Progenitor cell of endocrine pancreas (in vitro differentiated cells): ENCODE data around the gene WNT3A. TPM values are rescaled to one million over a fixed set of nuclear protein-coding genes. Genes with fewer than 3 reads are reported as not detected.
A peak's percentile ranks its signal among the peaks of the same experiment; 100 is the strongest.

Experiments used
- DNase-seq: peaks from one replicate; pipeline ENCODE4 v3.0.0; 2021; ENCODE audit warnings: low spot score; ENCODE audit not compliant: unreplicated experiment
- H3K27ac Mint-ChIP-seq: 2 replicates; pipeline ENCODE4 v1.8.0; 2021; ENCODE audit warnings: mild to moderate bottlenecking, moderate library complexity, mixed read lengths
- H3K27me3 Mint-ChIP-seq: 2 replicates; pipeline ENCODE4 v1.8.0; 2021; ENCODE audit warnings: mixed read lengths
- H3K36me3 Mint-ChIP-seq: 2 replicates; pipeline ENCODE4 v1.8.0; 2022; ENCODE audit warnings: mixed read lengths; ENCODE audit not compliant: insufficient read depth
- H3K4me1 Mint-ChIP-seq: 2 replicates; pipeline ENCODE4 v1.8.0; 2021; ENCODE audit warnings: low read depth, mixed read lengths
- H3K4me3 Mint-ChIP-seq: 2 replicates; pipeline ENCODE4 v1.8.0; 2021; ENCODE audit warnings: low read depth, mild to moderate bottlenecking, moderate library complexity, mixed read lengths
- H3K9me3 Mint-ChIP-seq: 2 replicates; pipeline ENCODE4 v1.8.0; 2021; ENCODE audit warnings: low read depth, mixed read lengths
- total RNA-seq: library from RNA; stranded (reverse); gene quantifications from 2 replicates; pipeline ENCODE4 v1.2.1, GENCODE V29; 2021
- TF ChIP-seq, protein P1 (sequence below): fragments of 200-600 bp; sonication (generic); IDR thresholded peaks from one replicate; pipeline ENCODE4 v1.5.0; 2021; ENCODE audit warnings: antibody characterized with exemption, mild to moderate bottlenecking; ENCODE audit not compliant: unreplicated experiment

Gene WNT3A
- total RNA-seq, 1 donor from 2014 or later = not detected

DNA sequence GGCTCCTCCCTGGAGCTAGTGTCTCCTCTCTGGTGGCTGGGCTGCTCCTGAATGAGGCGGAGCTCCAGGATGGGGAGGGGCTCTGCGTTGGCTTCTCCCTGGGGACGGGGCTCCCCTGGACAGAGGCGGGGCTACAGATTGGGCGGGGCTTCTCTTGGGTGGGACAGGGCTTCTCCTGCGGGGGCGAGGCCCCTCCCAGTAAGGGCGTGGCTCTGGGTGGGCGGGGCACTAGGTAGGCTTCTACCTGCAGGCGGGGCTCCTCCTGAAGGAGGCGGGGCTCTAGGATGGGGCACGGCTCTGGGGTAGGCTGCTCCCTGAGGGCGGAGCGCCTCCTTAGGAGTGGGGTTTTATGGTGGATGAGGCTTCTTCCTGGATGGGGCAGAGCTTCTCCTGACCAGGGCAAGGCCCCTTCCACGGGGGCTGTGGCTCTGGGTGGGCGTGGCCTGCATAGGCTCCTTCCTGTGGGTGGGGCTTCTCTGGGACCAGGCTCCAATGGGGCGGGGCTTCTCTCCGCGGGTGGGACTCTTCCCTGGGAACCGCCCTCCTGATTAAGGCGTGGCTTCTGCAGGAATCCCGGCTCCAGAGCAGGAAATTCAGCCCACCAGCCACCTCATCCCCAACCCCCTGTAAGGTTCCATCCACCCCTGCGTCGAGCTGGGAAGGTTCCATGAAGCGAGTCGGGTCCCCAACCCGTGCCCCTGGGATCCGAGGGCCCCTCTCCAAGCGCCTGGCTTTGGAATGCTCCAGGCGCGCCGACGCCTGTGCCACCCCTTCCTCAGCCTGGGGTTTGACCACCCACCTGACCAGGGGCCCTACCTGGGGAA lies 53.0 kb downstream of the WNT3A start:
- H3K27me3 Mint-ChIP-seq = peaks cover 55% of the 10 kb centered on the region
- peak overlapping the region; percentile 42 for H3K4me3 Mint-ChIP-seq
- H3K9me3 Mint-ChIP-seq = no peaks in the 10 kb centered on the region
- TF ChIP-seq, protein P1, sequence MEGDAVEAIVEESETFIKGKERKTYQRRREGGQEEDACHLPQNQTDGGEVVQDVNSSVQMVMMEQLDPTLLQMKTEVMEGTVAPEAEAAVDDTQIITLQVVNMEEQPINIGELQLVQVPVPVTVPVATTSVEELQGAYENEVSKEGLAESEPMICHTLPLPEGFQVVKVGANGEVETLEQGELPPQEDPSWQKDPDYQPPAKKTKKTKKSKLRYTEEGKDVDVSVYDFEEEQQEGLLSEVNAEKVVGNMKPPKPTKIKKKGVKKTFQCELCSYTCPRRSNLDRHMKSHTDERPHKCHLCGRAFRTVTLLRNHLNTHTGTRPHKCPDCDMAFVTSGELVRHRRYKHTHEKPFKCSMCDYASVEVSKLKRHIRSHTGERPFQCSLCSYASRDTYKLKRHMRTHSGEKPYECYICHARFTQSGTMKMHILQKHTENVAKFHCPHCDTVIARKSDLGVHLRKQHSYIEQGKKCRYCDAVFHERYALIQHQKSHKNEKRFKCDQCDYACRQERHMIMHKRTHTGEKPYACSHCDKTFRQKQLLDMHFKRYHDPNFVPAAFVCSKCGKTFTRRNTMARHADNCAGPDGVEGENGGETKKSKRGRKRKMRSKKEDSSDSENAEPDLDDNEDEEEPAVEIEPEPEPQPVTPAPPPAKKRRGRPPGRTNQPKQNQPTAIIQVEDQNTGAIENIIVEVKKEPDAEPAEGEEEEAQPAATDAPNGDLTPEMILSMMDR = no peak
- H3K4me1 Mint-ChIP-seq = peaks cover 2% of the 10 kb centered on the region
- DNase-seq = peak; percentile 59
- H3K36me3 Mint-ChIP-seq = no peaks in the 10 kb centered on the region
- no peak overlapping the region for H3K27ac Mint-ChIP-seq

DNA sequence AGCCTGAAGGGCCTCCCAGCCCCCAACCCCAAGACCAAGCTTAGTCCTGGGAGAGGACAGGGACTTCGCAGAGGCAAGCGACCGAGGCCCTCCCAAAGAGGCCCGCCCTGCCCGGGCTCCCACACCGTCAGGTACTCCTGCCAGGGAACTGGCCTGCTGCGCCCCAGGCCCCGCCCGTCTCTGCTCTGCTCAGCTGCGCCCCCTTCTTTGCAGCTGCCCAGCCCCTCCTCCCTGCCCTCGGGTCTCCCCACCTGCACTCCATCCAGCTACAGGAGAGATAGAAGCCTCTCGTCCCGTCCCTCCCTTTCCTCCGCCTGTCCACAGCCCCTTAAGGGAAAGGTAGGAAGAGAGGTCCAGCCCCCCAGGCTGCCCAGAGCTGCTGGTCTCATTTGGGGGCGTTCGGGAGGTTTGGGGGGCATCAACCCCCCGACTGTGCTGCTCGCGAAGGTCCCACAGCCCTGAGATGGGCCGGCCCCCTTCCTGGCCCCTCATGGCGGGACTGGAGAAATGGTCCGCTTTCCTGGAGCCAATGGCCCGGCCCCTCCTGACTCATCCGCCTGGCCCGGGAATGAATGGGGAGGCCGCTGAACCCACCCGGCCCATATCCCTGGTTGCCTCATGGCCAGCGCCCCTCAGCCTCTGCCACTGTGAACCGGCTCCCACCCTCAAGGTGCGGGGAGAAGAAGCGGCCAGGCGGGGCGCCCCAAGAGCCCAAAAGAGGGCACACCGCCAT lies 53.8 kb downstream of the WNT3A start:
- DNase-seq = no peak
- TF ChIP-seq, protein P1 = no peak
- Mint-ChIP-seq H3K4me3 (peak overlapping the region; percentile 42), H3K27me3 (peaks cover 53% of the 10 kb centered on the region), H3K36me3 (no peaks in the 10 kb centered on the region), H3K9me3 (no peaks in the 10 kb centered on the region), H3K27ac (no peak overlapping the region), H3K4me1 (peaks cover 2% of the 10 kb centered on the region)

DNA sequence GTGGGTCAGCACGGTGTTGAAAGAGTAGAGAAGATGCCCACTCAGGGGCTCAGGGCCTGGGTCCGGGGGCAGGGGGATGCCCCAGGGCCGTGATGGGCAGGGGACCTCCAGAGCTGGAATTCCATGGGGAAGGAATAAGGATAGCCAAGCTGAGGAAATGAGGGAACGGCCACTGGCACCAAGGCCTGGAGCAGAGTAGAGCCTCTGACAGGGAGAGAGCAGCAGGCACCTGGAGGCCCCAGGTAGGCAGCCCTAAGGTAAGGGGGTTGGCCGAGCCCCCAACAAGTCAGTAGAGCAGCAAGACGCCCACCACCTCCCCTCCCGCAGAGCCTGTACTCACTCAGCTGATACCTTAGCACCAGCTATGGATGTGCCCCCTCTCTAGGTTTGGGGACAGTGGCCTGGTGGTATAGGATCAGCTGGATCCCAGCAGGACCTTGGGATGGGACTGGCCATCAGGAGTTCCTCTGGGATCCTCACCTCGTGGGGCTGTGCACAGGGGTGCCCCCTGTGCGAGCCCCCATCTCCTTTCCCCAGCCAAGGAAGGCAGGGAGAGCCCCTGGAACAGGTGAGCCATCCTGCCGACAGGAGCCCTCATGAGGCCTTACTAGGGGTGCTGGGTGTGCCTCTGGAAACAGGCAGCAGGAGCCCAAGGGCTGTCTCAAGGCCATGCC lies 54.8 kb downstream of the WNT3A start:
- Mint-ChIP-seq H3K36me3 (no peaks in the 10 kb centered on the region), H3K4me3 (no peak overlapping the region), H3K27me3 (peaks cover 46% of the 10 kb centered on the region), H3K27ac (no peak overlapping the region), H3K4me1 (peaks cover 2% of the 10 kb centered on the region), H3K9me3 (no peaks in the 10 kb centered on the region)
- DNase-seq = no peak
- TF ChIP-seq, protein P1 = no peak

DNA sequence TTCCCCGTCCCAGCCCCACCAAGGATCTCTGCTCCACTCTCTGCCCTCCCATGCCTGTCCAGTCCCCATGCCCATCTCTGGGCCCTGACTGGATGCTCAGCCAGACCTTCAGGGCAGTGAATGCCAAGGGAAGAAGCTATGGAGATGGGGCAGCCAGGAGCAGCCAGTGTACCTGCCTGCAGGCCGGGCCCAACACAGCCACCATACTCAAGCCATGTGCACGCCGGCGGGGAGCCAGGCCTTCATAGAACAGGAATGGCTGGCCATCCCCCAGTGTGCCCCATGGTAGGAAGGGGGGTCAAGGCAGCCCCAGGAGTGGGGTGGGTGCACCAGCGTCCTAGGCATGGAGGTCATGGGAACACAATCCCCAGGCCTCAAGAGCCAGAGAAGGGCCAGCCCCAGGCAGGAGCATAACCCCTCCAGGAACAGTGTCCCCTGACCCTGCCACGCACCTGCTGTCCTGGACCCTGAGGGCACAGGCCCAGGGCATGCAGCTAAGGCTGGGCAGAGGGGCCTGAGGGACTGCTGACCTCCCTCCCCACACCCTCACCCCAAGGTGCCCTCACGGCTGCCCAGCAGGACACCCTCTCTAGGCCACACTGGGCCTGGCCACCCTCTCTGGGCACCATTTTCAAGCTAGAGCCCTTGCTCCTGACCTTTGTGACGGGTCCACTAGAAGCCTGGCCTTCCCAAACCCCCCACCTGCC lies 55.4 kb downstream of the WNT3A start:
- Mint-ChIP-seq H3K9me3 (no peaks in the 10 kb centered on the region), H3K4me1 (peaks cover 2% of the 10 kb centered on the region), H3K27me3 (peaks cover 46% of the 10 kb centered on the region), H3K27ac (no peak overlapping the region), H3K4me3 (no peak overlapping the region), H3K36me3 (no peaks in the 10 kb centered on the region)
- TF ChIP-seq, protein P1 = no peak
- no peak for DNase-seq

DNA sequence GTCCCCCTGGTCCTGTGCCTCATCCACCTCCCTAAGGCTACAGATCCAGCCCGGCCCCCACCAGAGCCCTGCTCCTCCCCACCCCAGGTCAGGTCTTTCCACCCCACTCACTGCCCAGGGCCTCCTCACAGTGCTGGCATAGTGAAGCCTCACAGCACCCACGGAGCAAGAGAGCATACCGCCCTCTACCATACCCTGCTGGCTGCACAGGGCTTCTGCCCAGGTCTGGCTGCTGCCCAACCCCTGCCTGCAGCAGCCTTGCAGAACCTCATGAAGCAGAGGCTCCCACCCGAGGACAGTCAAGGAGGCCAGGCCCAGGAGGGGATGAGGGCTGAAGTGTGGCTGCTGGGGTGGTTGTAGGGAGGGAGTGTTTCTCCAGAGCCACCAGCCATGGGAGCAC lies 56.0 kb downstream of the WNT3A start:
- no peaks in the 10 kb centered on the region for H3K36me3 Mint-ChIP-seq
- TF ChIP-seq, protein P1 = no peak
- no peak overlapping the region for H3K4me3 Mint-ChIP-seq
- no peak for DNase-seq
- no peak overlapping the region for H3K27ac Mint-ChIP-seq
- H3K27me3 Mint-ChIP-seq = peaks cover 44% of the 10 kb centered on the region
- H3K9me3 Mint-ChIP-seq = no peaks in the 10 kb centered on the region
- peaks cover 2% of the 10 kb centered on the region for H3K4me1 Mint-ChIP-seq
